Heart left ventricle (tissue), 16 donors: ENCODE data around the gene KCTD5. TPM values are rescaled to one million over a fixed set of nuclear protein-coding genes. Genes with fewer than 3 reads are reported as not detected.
"Not testable (repeated sequence)": the region's sequence is repeated elsewhere in the genome, so short reads cannot be mapped to it uniquely, and the experiment has no call there.

Experiments
- ATAC-seq, 4 donors: fragments of 200-7000 bp; cut with Tn5 transposase; one replicate each; pipeline ENCODE4 v1.9.1; 2020 to 2022; ENCODE audit warnings: moderate library complexity in 4 of 4, mild to moderate bottlenecking in 3 of 4, moderate number of reproducible peaks in 1 of 4
- DNase-seq, 5 donors: peaks; one replicate each; pipeline ENCODE4 v3.0.0-alpha.2; 2020
- H3K27ac ChIP-seq, 12 donors: fragments of 200-600 bp; sonication (generic) in 4 of 12; one replicate each; pipeline versions ENCODE4 v1.5.0 to v1.8.0; 2016 to 2022; ENCODE audit warnings: mild to moderate bottlenecking in 2 of 12
- H3K27me3 ChIP-seq, 9 donors: fragments of 200-600 bp; sonication (generic) in 2 of 9; one replicate each; pipeline versions ENCODE4 v1.5.1 to v1.8.0; 2016 to 2022; ENCODE audit warnings: mild to moderate bottlenecking in 3 of 9
- H3K36me3 ChIP-seq, 9 donors: fragments of 200-600 bp; sonication (generic) in 2 of 9; one replicate each; pipeline versions ENCODE4 v1.5.0 to v1.8.0; 2018 to 2022; ENCODE audit warnings: mild to moderate bottlenecking in 2 of 9
- H3K4me1 ChIP-seq, 12 donors: fragments of 200-600 bp; sonication (generic) in 4 of 12; one replicate each; pipeline versions ENCODE4 v1.5.0 to v1.8.0; 2016 to 2022; ENCODE audit warnings: mild to moderate bottlenecking in 3 of 12
- H3K4me3 ChIP-seq, 12 donors: fragments of 200-600 bp; sonication (generic) in 4 of 12; one replicate each; pipeline versions ENCODE4 v1.5.0 to v1.8.0; 2017 to 2022; ENCODE audit warnings: mild to moderate bottlenecking in 9 of 12, moderate library complexity in 4 of 12
- H3K9me3 ChIP-seq, 12 donors: fragments of 200-600 bp; sonication (generic) in 4 of 12; one replicate each; pipeline versions ENCODE4 v1.5.0 to v1.8.0; 2016 to 2022; ENCODE audit warnings: mild to moderate bottlenecking in 1 of 12
- CTCF ChIP-seq, 12 donors: fragments of 200-600 bp; sonication (generic) in 4 of 12; IDR thresholded peaks; one replicate each; pipeline versions ENCODE4 v1.5.0 to v1.8.0; 2018 to 2022; ENCODE audit warnings: antibody characterized with exemption in 12 of 12, mild to moderate bottlenecking in 5 of 12
- POLR2A ChIP-seq, 2 donors: fragments of 450-650 bp; IDR thresholded peaks; one replicate each; pipeline ENCODE4 v1.6.1; 2017; ENCODE audit warnings: antibody characterized with exemption in 2 of 2, mild to moderate bottlenecking in 2 of 2, moderate library complexity in 2 of 2
- WGBS, 4 donors: extraction: QIAGEN DNeasy Blood & Tissue Kit in 2 of 4; methylation state at CpG; one replicate each; pipeline versions ENCODE4 v1.1.5 to v1.1.7; 2013 to 2018; 5-methylcytosine and 5-hydroxymethylcytosine counted together
- intact Hi-C, 10 donors: fragments of 100-400 bp; cut with DNase I; formaldehyde crosslinking; loops; one replicate each; pipeline versions ENCODE4 v1.11.1 to v1.14.2; 2022
- polyA plus RNA-seq, 2 donors: library from polyadenylated mRNA; stranded (reverse); fragments of 200-250 nt; gene quantifications; one replicate each; pipeline ENCODE4 v1.2.3, GENCODE V29; 2013
- total RNA-seq, 9 donors: library from RNA; depleted of rRNA in 2 of 9; stranded (reverse); fragments of >200 nt in 2 of 9; fragmentation: NEBNext Ultra II Directional in 3 of 9; extraction: Animal tissue kit (Norgen Biotek cat#: 25700) in 3 of 9; gene quantifications; one replicate each; pipeline versions ENCODE4 v1.1.0 to v1.2.4, GENCODE V29; 2016 to 2023
- donor health status: ischemic (EF 13 %, LVEDD 7.1; RV severe dilation, severe dysfunction).
- donor health status: healthy with polysubstance abuse.
- donor health status: DM: no; HTN: yes; CAD: no.
- donor health status: DM: no; HTN: no; CAD: no.
- donor health status: ischemic (EF 25% LVEDD 6.9; RV normal size, moderate dysfunction).
- donor health status: ischemic (EF 25% LVEDD 5.7; RV mildly dilated, moderate dysfunction).
- donor health status: healthy.
- donor health status: DM: yes; HTN: yes; CAD: no.
- donor health status: ischemic (EF 35%, LVEDD 5.7; RV mildly dilated, moderate dysfunction).
- donor health status: nonischemic (EF 11% LVEDD 7.7; RV severe dilation, severe dysfunction).
- donor health status: DM: yes; HTN: yes; CAD: no.
- donor health status: PGD.
- donor health status: ischemic (EF 29% LVEDD 5.4; RV normal size, mild dysfunction).
- donor health status: nonischemic (EF 23%, LVEDD 6.1; RV moderate dilation, normal function).

Gene KCTD5
- total and polyA plus RNA-seq, 11 donors = 6.2 to 24.3 (median 11.1) TPM

DNA sequence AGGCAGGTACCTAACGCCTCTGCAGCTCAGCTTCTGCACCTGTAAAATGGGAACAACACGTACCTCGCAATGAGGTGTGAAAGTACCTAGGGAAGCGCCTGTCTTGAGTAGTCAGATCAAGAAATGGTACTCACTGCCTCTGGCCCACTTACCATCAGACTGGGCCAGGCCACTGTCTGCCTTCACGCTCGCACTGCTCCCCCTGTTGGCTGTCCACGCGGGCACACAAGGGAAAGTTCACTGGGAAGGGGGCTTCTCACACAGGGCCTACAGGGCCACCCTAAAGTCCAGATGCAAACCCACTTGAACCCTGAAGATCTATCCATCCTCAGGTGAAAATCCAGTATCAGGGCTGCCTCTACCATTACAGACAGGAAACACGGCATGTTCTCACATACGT lies 11.1 kb upstream of the KCTD5 start:
- H3K27ac ChIP-seq, H3K27me3 ChIP-seq, intact Hi-C loops, H3K9me3 ChIP-seq, ATAC-seq, H3K4me3 ChIP-seq: not testable (repeated sequence)
- WGBS, 4 donors = 71 to 92% (median 75%) methylated on average over 6 to 10 of the region's 10 CpGs
- peak in 5 of 12 donors; percentile 6 to 29 (median 24) for TF ChIP-seq CTCF (IDR thresholded peaks at IDR 0.05)
- H3K36me3 ChIP-seq = peaks cover 0 to 37% (median 23%) of the 10 kb centered on the region in 9 donors
- H3K4me1 ChIP-seq = peaks cover 5 to 37% (median 25%) of the 10 kb centered on the region in 12 donors
- peak in 1 of 5 donors; percentile 56 for DNase-seq

GRCh38 chr16:2671741-2672140 lies 10.6 kb upstream of the KCTD5 start:
- peak overlapping the region in 4 of 12 donors; percentile 68 to 80 (median 78) for H3K4me3 ChIP-seq
- no peaks in the 10 kb centered on the region for H3K27me3 ChIP-seq
- DNase-seq = no peak
- WGBS, 4 donors = 86 to 92% (median 90%) methylated on average over 13 of the region's 13 CpGs
- no peak for ATAC-seq
- H3K27ac ChIP-seq = peak overlapping the region in 3 of 12 donors; percentile 64 to 85 (median 75)
- peaks cover 5 to 37% (median 25%) of the 10 kb centered on the region in 12 donors for H3K4me1 ChIP-seq
- peaks cover 0 to 31% (median 21%) of the 10 kb centered on the region in 9 donors for H3K36me3 ChIP-seq
- intact Hi-C loops = no loop called here
- no peak for TF ChIP-seq POLR2A (IDR thresholded peaks at IDR 0.05)
- no peak for TF ChIP-seq CTCF (IDR thresholded peaks at IDR 0.05)
- no peaks in the 10 kb centered on the region for H3K9me3 ChIP-seq

DNA sequence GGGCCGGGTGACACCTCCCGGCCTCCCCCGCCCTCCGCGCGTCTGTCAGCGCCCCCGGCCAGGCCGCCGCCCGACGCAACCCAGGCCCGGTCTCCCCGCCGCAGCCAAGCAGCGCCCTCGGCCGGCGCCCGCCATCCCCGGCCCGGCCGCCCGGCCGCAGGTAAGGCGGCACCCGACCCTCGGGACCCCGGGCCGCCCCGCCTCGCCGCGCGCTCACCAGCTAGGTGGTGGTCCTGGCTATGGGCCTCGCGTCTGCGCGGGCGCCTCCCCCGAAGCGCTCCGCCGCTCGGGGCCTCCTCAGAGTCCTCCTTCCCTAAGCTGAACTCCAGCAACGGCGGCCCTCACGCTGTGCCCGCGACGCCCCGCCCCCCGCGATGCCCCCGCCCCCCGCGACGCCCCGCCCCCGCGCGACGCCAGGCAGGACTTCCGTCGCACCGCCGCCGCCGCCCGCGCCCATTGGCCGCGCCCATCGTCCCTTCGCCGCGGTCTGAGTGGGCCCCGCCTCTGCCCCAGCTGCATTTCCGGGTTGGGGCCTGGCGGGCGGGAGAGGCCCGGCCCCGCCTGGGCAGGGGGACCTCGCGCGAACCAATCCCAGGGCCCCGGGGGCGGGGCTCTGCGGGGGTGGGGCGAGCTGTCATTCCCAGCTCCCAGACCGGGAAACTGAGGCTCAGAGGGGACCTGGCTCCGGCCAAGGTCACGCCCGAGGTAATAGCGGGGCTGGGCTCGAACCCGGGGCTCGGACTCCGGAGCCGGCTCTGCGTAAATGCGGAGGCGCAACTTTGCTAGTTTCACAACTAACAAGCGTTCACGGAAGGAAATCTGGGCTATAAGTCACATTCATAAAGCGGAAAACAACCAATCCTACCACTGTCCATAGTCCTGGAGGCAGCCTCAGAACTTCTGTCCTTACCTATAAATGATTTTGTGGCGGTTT lies 9.0 kb upstream of the KCTD5 start:
- Histone ChIP-seq H3K27me3 (no peaks in the 10 kb centered on the region), H3K4me1 (peaks cover 5 to 37% (median 25%) of the 10 kb centered on the region in 12 donors), H3K36me3 (peaks cover 0 to 15% (median 11%) of the 10 kb centered on the region in 9 donors), H3K9me3 (no peaks in the 10 kb centered on the region), H3K4me3 (peak overlapping the region; percentile 46 to 80 (median 68)), H3K27ac (peak overlapping the region; percentile 52 to 89 (median 82))
- ATAC-seq (peak; percentile 97 to 98 (median 98)), DNase-seq (peak; percentile 97 to 98 (median 97))
- TF ChIP-seq CTCF (IDR thresholded peaks at IDR 0.05) = peak in 1 of 12 donors; percentile 8
- TF ChIP-seq POLR2A (IDR thresholded peaks at IDR 0.05) = peak in 1 of 2 donors; percentile 52
- WGBS, 4 donors = 1 to 6% (median 2%) methylated on average over 15 to 107 of the region's 107 CpGs
- intact Hi-C loops = no loop called here

DNA sequence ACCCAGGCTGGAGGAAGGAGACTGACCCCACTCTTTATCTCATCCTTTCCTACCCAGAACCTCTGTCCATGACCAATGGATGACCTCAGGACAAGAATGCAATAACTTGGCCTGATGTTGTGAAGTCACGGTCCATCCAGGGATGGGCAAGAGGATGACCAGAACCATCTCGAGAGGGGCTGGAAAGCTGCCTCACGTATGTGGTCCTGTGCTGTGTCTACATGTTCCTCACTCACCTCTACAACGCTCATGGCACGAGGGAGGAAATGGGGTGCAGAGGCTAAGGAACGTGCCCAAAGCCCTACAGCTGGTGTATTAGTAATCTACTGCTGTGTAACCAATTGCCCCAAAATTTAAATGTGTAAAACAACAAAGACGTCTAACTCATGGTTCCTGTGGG lies 7.3 kb upstream of the KCTD5 start:
- Histone ChIP-seq H3K27ac (peak overlapping the region in 1 of 12 donors; percentile 89), H3K4me3 (no peak overlapping the region), H3K9me3 (no peaks in the 10 kb centered on the region), H3K27me3 (no peaks in the 10 kb centered on the region), H3K4me1 (peaks cover 1 to 30% (median 18%) of the 10 kb centered on the region in 12 donors), H3K36me3 (peaks cover 0 to 4% (median 0%) of the 10 kb centered on the region in 9 donors)
- DNase-seq (no peak), ATAC-seq (no peak)
- WGBS, 4 donors = 81 to 85% (median 84%) methylated on average over 7 of the region's 7 CpGs
- intact Hi-C loops = loop anchor here in 1 of 10 donors (2.0 kb wide), 1 partner anchor 78 kb away; the partner anchor contains the start of gene SRRM2
- no peak for TF ChIP-seq POLR2A (IDR thresholded peaks at IDR 0.05)
- no peak for TF ChIP-seq CTCF (IDR thresholded peaks at IDR 0.05)
